ENCODE data around the gene HSPG2.

Gene HSPG2

GRCh38 chr1:21884456-21885235 lies 52.5 kb downstream of the HSPG2 start:
- DNase-seq (ENCODE audit: low spot score), result no peak

GRCh38 chr1:21882721-21883415 lies 54.2 kb downstream of the HSPG2 start:
- no peak for TF ChIP-seq CTCF (IDR thresholded peaks at IDR 0.05; ENCODE audit: extremely low read depth, insufficient read depth, missing control alignments)
- no peak for DNase-seq (ENCODE audit: low spot score)
- in situ Hi-C loops (cut with MboI; ENCODE audit: low pct_unique_long_range_greater_than_20kb, low sequenced_read_pairs, unreplicated experiment), result no loop called here

More at GRCh38 chr1:21884456-21885235, 52.5 kb downstream of the HSPG2 start:
- TF ChIP-seq CTCF (IDR thresholded peaks at IDR 0.05; ENCODE audit: extremely low read depth, insufficient read depth, missing control alignments), result no peak
- in situ Hi-C loops (cut with MboI; ENCODE audit: low pct_unique_long_range_greater_than_20kb, low sequenced_read_pairs, unreplicated experiment), result no loop called here

- TF ChIP-seq CTCF (IDR thresholded peaks at IDR 0.05; ENCODE audit: extremely low read depth, insufficient read depth, missing control alignments), result no peak
- DNase-seq (ENCODE audit: low spot score), result no peak
- in situ Hi-C loops (cut with MboI; ENCODE audit: low pct_unique_long_range_greater_than_20kb, low sequenced_read_pairs, unreplicated experiment), result no loop called here
Observed at GRCh38 chr1:21881250-21881649, 55.9 kb downstream of the HSPG2 start.

- TF ChIP-seq CTCF (IDR thresholded peaks at IDR 0.05; ENCODE audit: extremely low read depth, insufficient read depth, missing control alignments), result no peak
Observed at GRCh38 chr1:21880619-21880970, 56.5 kb downstream of the HSPG2 start.

GRCh38 chr1:21879928-21880618 lies 57.0 kb downstream of the HSPG2 start:
- DNase-seq (ENCODE audit: low spot score), result no peak
- no peak for TF ChIP-seq CTCF (IDR thresholded peaks at IDR 0.05; ENCODE audit: extremely low read depth, insufficient read depth, missing control alignments)
- in situ Hi-C loops (cut with MboI; ENCODE audit: low pct_unique_long_range_greater_than_20kb, low sequenced_read_pairs, unreplicated experiment), result no loop called here

More at GRCh38 chr1:21880619-21880970, 56.5 kb downstream of the HSPG2 start:
- no peak for DNase-seq (ENCODE audit: low spot score)
- in situ Hi-C loops (cut with MboI; ENCODE audit: low pct_unique_long_range_greater_than_20kb, low sequenced_read_pairs, unreplicated experiment), result no loop called here

- no peak for TF ChIP-seq CTCF (IDR thresholded peaks at IDR 0.05; ENCODE audit: extremely low read depth, insufficient read depth, missing control alignments)
- in situ Hi-C loops (cut with MboI; ENCODE audit: low pct_unique_long_range_greater_than_20kb, low sequenced_read_pairs, unreplicated experiment), result no loop called here
- DNase-seq (ENCODE audit: low spot score), result no peak
Observed at GRCh38 chr1:21878840-21879478, 58.2 kb downstream of the HSPG2 start.

Data from GM13977 (cell line).